CD4-positive, alpha-beta T cell (primary cell): ENCODE results near the gene SLC25A1. TPM values are rescaled to one million over a fixed set of nuclear protein-coding genes. Genes with fewer than 3 reads are reported as not detected.

ENCODE experiments used
- ATAC-seq: fragments of 200-7000 bp; cut with Tn5 transposase; one replicate; pipeline ENCODE4 v1.10.0; 2022; ENCODE audit warnings: mild to moderate bottlenecking; ENCODE audit not compliant: poor library complexity
- CTCF ChIA-PET: fragments of 350-600 bp; sonication (Branson Sonifier 250); formaldehyde crosslinking; loops from one replicate; lab custom pipeline; 2021; ENCODE audit warnings: antibody characterized with exemption, inconsistent platforms; lab: Charles Lee
- POLR2A ChIA-PET: fragments of 350-600 bp; sonication (Branson Sonifier 250); formaldehyde crosslinking; loops from one replicate; lab custom pipeline; 2021; ENCODE audit warnings: antibody characterized with exemption, inconsistent platforms; lab: Charles Lee
- DNase-seq, 14 experiments: peaks; one replicate each; pipeline ENCODE4 v3.0.0-alpha.2; 2013 to 2020; ENCODE audit warnings: mixed read lengths in 2 of 14
- H3K27ac ChIP-seq, 2 donors: one replicate each; pipeline versions ENCODE4 v1.5.1 to v1.7.0; 2013; ENCODE audit warnings: low read length in 2 of 2, low read depth in 1 of 2, mild to moderate bottlenecking in 1 of 2
- H3K27me3 ChIP-seq, 2 experiments: 1 replicate in 1 of 2; 2 replicates in 1 of 2; pipeline versions ENCODE4 v1.6.1 to v1.7.0; 2013; ENCODE audit warnings: low read length in 2 of 2, control low read depth in 1 of 2, mild to moderate bottlenecking in 1 of 2, moderate library complexity in 1 of 2; ENCODE audit not compliant: insufficient read depth in 2 of 2, control insufficient read depth in 1 of 2
- H3K36me3 ChIP-seq: one replicate; pipeline ENCODE4 v1.6.1; 2013; ENCODE audit warnings: low read length, control low read depth; ENCODE audit not compliant: insufficient read depth
- H3K4me1 ChIP-seq: one replicate; pipeline ENCODE4 v1.6.1; 2013; ENCODE audit warnings: low read length, control low read depth; ENCODE audit not compliant: insufficient read depth
- H3K4me3 ChIP-seq: one replicate; pipeline ENCODE4 v1.5.1; 2013; ENCODE audit warnings: mild to moderate bottlenecking, low read length, moderate library complexity
- H3K9me3 ChIP-seq, 2 experiments: 1 replicate in 1 of 2; 2 replicates in 1 of 2; pipeline versions ENCODE4 v1.6.1 to v1.7.0; 2013; ENCODE audit warnings: low read length in 2 of 2, mild to moderate bottlenecking in 2 of 2, control low read depth in 1 of 2, moderate library complexity in 1 of 2; ENCODE audit not compliant: control insufficient read depth in 1 of 2, insufficient read depth in 1 of 2
- H3K27ac Mint-ChIP-seq: one replicate; pipeline ENCODE4 v1.8.0; 2020; ENCODE audit warnings: mixed read lengths
- H3K27me3 Mint-ChIP-seq: one replicate; pipeline ENCODE4 v1.8.0; 2021; ENCODE audit warnings: mixed read lengths
- H3K36me3 Mint-ChIP-seq: one replicate; pipeline ENCODE4 v1.8.0; 2021; ENCODE audit warnings: low read depth, mixed read lengths
- H3K4me1 Mint-ChIP-seq: one replicate; pipeline ENCODE4 v1.8.0; 2021; ENCODE audit warnings: low read depth, mixed read lengths
- H3K4me3 Mint-ChIP-seq: one replicate; pipeline ENCODE4 v1.8.0; 2020; ENCODE audit warnings: mild to moderate bottlenecking, mixed read lengths
- H3K9me3 Mint-ChIP-seq: one replicate; pipeline ENCODE4 v1.8.0; 2020; ENCODE audit warnings: mixed read lengths
- intact Hi-C, 2 experiments: fragments of 100-400 bp; cut with DNase I in 1 of 2; cut with micrococcal nuclease in 1 of 2; formaldehyde crosslinking; loops; one replicate each; pipeline versions ENCODE4 v1.15.1 to v1.9.0; 2023 to 2025; cut with DNase I, micrococcal nuclease
- total RNA-seq, 174 experiments: library from RNA in 2 of 174; stranded (reverse) in 2 of 174; gene quantifications; one replicate each; pipeline ENCODE4 v1.2.3 and lab custom pipeline; 2021 to 2026
- TF ChIP-seq, protein P1 (sequence below): fragments of 200-600 bp; IDR thresholded peaks from one replicate; pipeline ENCODE4 v1.8.0; 2022; ENCODE audit warnings: antibody characterized with exemption, mild to moderate bottlenecking

Gene SLC25A1
- total RNA-seq, 2 experiments from 2014 or later = 17.6 to 18.0 TPM

- Mint-ChIP-seq H3K4me1 (no peaks in the 10 kb centered on the region), H3K27me3 (no peaks in the 10 kb centered on the region), H3K27ac (no peak overlapping the region), H3K36me3 (no peaks in the 10 kb centered on the region), H3K4me3 (no peak overlapping the region), H3K9me3 (no peaks in the 10 kb centered on the region)
- no peaks in the 10 kb centered on the region for H3K9me3 ChIP-seq
- H3K36me3 ChIP-seq = no peaks in the 10 kb centered on the region
- TF ChIP-seq, protein P1, sequence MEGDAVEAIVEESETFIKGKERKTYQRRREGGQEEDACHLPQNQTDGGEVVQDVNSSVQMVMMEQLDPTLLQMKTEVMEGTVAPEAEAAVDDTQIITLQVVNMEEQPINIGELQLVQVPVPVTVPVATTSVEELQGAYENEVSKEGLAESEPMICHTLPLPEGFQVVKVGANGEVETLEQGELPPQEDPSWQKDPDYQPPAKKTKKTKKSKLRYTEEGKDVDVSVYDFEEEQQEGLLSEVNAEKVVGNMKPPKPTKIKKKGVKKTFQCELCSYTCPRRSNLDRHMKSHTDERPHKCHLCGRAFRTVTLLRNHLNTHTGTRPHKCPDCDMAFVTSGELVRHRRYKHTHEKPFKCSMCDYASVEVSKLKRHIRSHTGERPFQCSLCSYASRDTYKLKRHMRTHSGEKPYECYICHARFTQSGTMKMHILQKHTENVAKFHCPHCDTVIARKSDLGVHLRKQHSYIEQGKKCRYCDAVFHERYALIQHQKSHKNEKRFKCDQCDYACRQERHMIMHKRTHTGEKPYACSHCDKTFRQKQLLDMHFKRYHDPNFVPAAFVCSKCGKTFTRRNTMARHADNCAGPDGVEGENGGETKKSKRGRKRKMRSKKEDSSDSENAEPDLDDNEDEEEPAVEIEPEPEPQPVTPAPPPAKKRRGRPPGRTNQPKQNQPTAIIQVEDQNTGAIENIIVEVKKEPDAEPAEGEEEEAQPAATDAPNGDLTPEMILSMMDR = no peak
- H3K4me1 ChIP-seq = no peaks in the 10 kb centered on the region
- DNase-seq = no peak
- H3K27me3 ChIP-seq = no peaks in the 10 kb centered on the region
- H3K4me3 ChIP-seq = no peak overlapping the region
- CTCF ChIA-PET = no interaction called here
- ATAC-seq = no peak
- POLR2A ChIA-PET = no interaction called here
- no peak overlapping the region for H3K27ac ChIP-seq
- intact Hi-C loops = no loop called here
Observed at GRCh38 chr22:19223617-19224016, 45.1 kb upstream of the SLC25A1 start.

DNA sequence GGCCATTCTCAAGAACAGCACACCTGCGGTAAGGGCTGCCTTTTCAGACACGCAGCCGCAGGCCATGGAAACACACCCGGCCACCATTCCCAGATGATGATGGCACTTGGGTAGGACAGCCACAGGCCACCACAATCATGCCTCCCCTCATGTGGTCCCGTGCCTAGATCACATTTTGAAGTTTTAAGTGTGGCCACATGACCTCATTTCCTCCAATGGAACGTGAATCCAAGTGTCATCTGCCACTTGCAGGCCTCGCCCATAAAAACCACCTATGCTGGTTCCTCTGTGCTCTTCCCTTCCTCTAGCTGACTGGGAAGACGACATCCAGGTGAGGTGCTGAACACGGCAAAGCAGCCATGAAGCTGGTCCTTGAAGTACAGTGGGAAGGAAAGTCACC lies 44.6 kb upstream of the SLC25A1 start:
- Histone ChIP-seq H3K27ac (no peak overlapping the region), H3K36me3 (no peaks in the 10 kb centered on the region), H3K4me3 (no peak overlapping the region), H3K27me3 (no peaks in the 10 kb centered on the region), H3K4me1 (peaks cover 4% of the 10 kb centered on the region), H3K9me3 (no peaks in the 10 kb centered on the region)
- DNase-seq (no peak), ATAC-seq (no peak)
- Mint-ChIP-seq H3K27me3 (no peaks in the 10 kb centered on the region), H3K9me3 (no peaks in the 10 kb centered on the region), H3K4me1 (peaks cover under 1% of the 10 kb centered on the region), H3K36me3 (no peaks in the 10 kb centered on the region), H3K4me3 (no peak overlapping the region), H3K27ac (no peak overlapping the region)
- POLR2A ChIA-PET = no interaction called here
- CTCF ChIA-PET = no interaction called here
- TF ChIP-seq, protein P1 = no peak
- intact Hi-C loops = no loop called here

GRCh38 chr22:19222242-19223005 lies 43.9 kb upstream of the SLC25A1 start:
- Histone ChIP-seq H3K9me3 (no peaks in the 10 kb centered on the region), H3K27me3 (no peaks in the 10 kb centered on the region), H3K4me1 (peaks cover 8% of the 10 kb centered on the region), H3K4me3 (no peak overlapping the region), H3K27ac (no peak overlapping the region), H3K36me3 (no peaks in the 10 kb centered on the region)
- Mint-ChIP-seq H3K27ac (no peak overlapping the region), H3K4me3 (no peak overlapping the region), H3K27me3 (no peaks in the 10 kb centered on the region), H3K9me3 (no peaks in the 10 kb centered on the region), H3K36me3 (no peaks in the 10 kb centered on the region), H3K4me1 (peaks cover 5% of the 10 kb centered on the region)
- TF ChIP-seq, protein P1 = no peak
- ATAC-seq (no peak), DNase-seq (no peak)
- intact Hi-C loops = no loop called here
- POLR2A ChIA-PET = no interaction called here
- CTCF ChIA-PET = no interaction called here
